ENCODE data around the gene GPC3. TPM values are rescaled to one million over a fixed set of nuclear protein-coding genes. Genes with fewer than 3 reads are reported as not detected.

Gene GPC3
- total RNA-seq, 4 donors from 2014 or later, result 8.4 to 28.2 (median 20.4) TPM

- H3K27me3 ChIP-seq, result no peaks in the 10 kb centered on the region
- 100% methylated on average over 1 of the region's 2 CpGs for WGBS, 2 donors
- no peak for DNase-seq
- no peaks in the 10 kb centered on the region for H3K9me3 ChIP-seq
- H3K36me3 ChIP-seq, result no peaks in the 10 kb centered on the region
- no peak for TF ChIP-seq POLR2A (IDR thresholded peaks at IDR 0.05)
- TF ChIP-seq CTCF (IDR thresholded peaks at IDR 0.05), result no peak
- H3K4me1 ChIP-seq, result no peaks in the 10 kb centered on the region
- H3K4me3 ChIP-seq (replicated peaks in 1 of 3), result no peak overlapping the region
- H3K27ac ChIP-seq, result no peak overlapping the region
- intact Hi-C loops (cut with DNase I), result no loop called here
Measured at GRCh38 chrX:133933316-133933715, 52.1 kb downstream of the GPC3 start.

- H3K36me3 ChIP-seq, result no peaks in the 10 kb centered on the region
- no peak for TF ChIP-seq CTCF (IDR thresholded peaks at IDR 0.05)
- TF ChIP-seq POLR2A (IDR thresholded peaks at IDR 0.05), result no peak
- DNase-seq, result no peak
- H3K4me3 ChIP-seq (replicated peaks in 1 of 3), result no peak overlapping the region
- intact Hi-C loops (cut with DNase I), result no loop called here
- H3K9me3 ChIP-seq, result no peaks in the 10 kb centered on the region
- no peaks in the 10 kb centered on the region for H3K27me3 ChIP-seq
- H3K4me1 ChIP-seq, result no peaks in the 10 kb centered on the region
- WGBS, 2 donors, result 85 to 90% methylated on average over 1 to 2 of the region's 2 CpGs
- no peak overlapping the region for H3K27ac ChIP-seq
Measured at GRCh38 chrX:133929836-133930464, 55.4 kb downstream of the GPC3 start.

GRCh38 chrX:133928365-133928764 lies 57.0 kb downstream of the GPC3 start:
- H3K27me3 ChIP-seq, result no peaks in the 10 kb centered on the region
- TF ChIP-seq CTCF (IDR thresholded peaks at IDR 0.05), result no peak
- TF ChIP-seq POLR2A (IDR thresholded peaks at IDR 0.05), result no peak
- H3K4me3 ChIP-seq (replicated peaks in 1 of 3), result no peak overlapping the region
- H3K36me3 ChIP-seq, result no peaks in the 10 kb centered on the region
- H3K4me1 ChIP-seq, result no peaks in the 10 kb centered on the region
- no peak for DNase-seq
- WGBS, 2 donors, result 75 to 86% methylated on average over 1 of the region's 1 CpG
- H3K27ac ChIP-seq, result no peak overlapping the region
- H3K9me3 ChIP-seq, result no peaks in the 10 kb centered on the region
- intact Hi-C loops (cut with DNase I), result no loop called here

- Histone ChIP-seq H3K36me3 (no peaks in the 10 kb centered on the region), H3K27me3 (no peaks in the 10 kb centered on the region), H3K9me3 (no peaks in the 10 kb centered on the region), H3K4me3 (replicated peaks in 1 of 3) (no peak overlapping the region), H3K27ac (no peak overlapping the region), H3K4me1 (no peaks in the 10 kb centered on the region)
- TF ChIP-seq CTCF (IDR thresholded peaks at IDR 0.05) (no peak), POLR2A (IDR thresholded peaks at IDR 0.05) (no peak)
- no peak for DNase-seq
- intact Hi-C loops (cut with DNase I), result no loop called here
- 30 to 48% methylated on average over 2 to 4 of the region's 4 CpGs for WGBS, 2 donors
Measured at GRCh38 chrX:133926809-133927208, 58.6 kb downstream of the GPC3 start.

- H3K36me3 ChIP-seq, result no peaks in the 10 kb centered on the region
- no peak overlapping the region for H3K27ac ChIP-seq
- H3K9me3 ChIP-seq, result no peaks in the 10 kb centered on the region
- intact Hi-C loops (cut with DNase I), result no loop called here
- H3K4me1 ChIP-seq, result no peaks in the 10 kb centered on the region
- TF ChIP-seq CTCF (IDR thresholded peaks at IDR 0.05), result no peak
- TF ChIP-seq POLR2A (IDR thresholded peaks at IDR 0.05), result no peak
- no peaks in the 10 kb centered on the region for H3K27me3 ChIP-seq
- 76 to 78% methylated on average over 1 of the region's 1 CpG for WGBS, 2 donors
- no peak for DNase-seq
- no peak overlapping the region for H3K4me3 ChIP-seq (replicated peaks in 1 of 3)
Measured at GRCh38 chrX:133926099-133926498, 59.3 kb downstream of the GPC3 start.

All from thyroid gland (tissue), 4 donors.